GM19238 (cell line): ENCODE results near the gene CCNA2.

ENCODE experiments used
- DNase-seq: peaks from one replicate; pipeline ENCODE4 v3.0.0; 2011; ENCODE audit warnings: low spot score; ENCODE audit not compliant: insufficient read length

The CCNA2 gene

DNA sequence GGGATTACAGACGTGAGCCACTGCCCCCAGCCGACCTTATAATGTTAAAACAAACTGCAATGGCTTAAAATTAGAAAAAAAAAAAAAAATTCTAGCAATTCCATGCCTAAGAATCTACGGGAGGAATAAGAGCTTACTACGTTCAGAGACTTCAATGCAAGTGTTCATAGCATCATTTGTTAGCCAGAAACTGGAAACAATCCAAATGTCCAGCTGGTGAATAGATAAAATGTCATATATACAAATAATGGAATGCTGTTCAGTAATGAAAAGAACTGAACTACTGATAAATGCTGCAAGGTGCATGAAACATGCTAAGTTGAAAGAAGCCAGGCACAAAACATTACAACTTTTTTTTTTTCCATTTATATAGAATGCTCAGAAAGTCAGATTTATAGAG, 17.3 kb downstream of the CCNA2 start:
- no peak for DNase-seq

DNA sequence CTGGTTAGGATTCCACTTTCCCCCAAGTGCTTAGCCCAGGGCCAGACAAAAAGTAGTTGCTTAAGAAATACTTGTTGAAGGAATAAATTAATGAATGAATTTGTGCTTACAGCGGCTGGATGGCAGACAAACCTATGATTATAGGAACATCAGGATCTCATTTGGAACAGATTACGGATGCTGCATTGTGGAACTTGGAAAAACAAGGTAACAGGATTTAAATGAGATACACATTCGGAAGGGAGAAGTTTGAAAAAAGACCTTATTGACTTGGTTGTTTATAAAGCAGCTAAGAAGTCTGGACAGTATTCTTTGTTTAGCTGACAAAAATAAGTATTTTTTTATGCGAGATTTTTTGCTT, 22.0 kb downstream of the CCNA2 start:
- DNase-seq: no peak

DNA sequence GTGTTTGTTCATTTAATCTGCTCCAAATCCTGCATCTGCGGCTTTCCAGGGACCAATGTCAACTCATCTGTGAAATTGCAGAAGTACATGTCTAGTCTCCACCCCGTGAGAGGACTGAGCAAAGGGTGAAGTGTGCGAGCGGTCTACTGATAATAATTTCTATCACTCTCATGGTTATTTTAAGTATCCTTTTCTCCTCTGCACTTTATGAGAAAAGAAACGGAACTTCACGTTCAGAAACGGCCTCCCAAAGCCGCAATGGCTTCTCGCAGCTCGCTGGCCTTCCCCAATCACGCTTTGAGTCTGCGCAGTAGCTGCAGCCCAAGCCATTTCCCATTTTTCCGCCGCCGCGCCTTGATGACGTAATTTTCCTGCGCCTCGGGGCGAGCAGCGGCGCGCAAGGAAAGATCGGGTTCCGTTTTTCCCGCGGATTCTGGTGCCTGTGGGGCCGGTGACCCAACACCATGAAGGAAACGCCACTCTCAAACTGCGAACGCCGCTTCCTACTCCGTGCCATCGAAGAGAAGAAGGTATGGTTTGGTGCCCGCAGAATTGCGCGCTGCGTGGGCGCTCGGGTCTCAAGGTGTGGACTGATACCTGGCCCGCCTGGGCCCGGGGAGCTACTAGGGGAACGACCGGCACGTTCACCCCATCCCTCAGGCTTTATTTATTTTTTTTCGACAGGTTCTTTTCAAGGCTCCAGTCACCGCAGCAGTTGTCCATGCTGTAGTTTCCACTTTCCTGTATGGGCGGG, 22.5 kb downstream of the CCNA2 start, which contains the start of gene EXOSC9:
TSS of gene EXOSC9 (plus strand) at position 363 of the 754 bp plus-strand sequence. CDS start at position 465, 102 bp downstream.
- DNase-seq: peak; percentile 48

DNA sequence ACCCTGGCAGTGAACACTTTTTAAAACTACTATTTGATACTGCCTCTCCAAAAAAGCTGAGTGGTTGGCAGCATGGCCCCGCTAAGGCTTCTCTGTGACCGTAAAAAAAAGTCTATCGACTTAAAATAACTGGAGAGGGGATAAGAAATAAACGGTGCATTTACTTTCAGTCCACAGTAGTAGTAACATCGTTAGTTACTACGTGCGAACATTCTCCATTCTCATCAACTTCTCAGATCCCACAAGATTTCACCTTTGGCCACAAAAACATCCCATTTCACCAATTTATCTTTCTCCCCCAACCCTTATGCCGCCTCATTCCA, 23.1 kb downstream of the CCNA2 start:
- no peak for DNase-seq

DNA sequence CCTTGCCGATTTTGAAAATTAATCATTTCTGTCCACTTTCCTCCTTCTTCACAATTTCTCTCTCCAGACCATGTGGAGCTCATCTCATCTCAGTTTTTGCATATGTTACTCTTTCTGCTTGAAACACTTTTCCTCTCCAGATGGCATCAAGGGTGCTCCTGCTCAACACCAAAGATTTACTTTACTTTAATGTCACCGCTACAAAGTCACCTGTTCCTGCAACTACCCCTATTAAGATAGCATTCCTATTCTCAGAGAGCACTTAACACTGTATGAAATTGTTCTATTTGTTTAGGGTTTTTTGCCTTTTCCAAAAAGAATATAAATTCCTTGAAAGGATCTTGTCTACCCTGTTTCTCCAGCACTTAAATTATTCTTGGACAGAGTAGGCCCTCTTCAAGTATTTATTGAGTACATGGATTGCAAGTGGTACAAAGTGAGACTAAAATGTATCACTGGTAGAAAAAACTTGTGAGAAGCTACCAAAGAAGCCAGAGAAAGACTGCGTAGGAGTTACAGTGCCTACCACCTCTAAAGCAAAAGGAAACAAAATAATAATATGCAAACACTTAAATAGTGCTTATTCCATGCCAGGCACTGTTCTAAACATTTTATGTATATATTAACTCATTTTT, 23.7 kb downstream of the CCNA2 start:
- no peak for DNase-seq

DNA sequence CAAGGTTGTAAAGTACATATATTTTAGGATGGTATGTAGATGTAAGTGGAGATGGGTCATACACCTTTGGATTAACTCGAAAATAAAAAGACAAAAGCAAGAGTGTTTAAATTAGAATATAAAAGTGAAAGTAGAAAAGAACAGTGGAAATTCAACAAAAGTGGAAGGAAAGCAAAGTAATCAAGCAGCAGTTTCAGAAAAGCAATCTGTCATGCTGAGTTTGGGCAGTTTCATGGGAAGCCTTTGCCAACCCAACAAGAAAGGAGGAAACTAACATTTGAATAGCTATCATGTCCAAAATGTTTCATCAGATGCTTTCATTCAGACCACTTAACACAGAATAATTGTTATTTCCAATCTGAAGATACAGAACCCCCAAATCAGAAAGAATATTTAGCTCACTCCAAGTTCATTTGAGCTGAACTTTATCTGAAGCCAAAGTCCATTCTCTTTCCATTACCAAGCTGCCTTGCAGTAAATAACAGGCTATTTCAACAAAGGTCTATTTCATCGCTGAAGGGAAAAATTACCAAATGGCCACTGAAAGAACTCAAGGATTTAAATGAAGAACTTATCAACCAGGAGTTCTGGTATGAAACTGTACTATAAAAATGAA, 24.4 kb downstream of the CCNA2 start:
- DNase-seq: no peak

DNA sequence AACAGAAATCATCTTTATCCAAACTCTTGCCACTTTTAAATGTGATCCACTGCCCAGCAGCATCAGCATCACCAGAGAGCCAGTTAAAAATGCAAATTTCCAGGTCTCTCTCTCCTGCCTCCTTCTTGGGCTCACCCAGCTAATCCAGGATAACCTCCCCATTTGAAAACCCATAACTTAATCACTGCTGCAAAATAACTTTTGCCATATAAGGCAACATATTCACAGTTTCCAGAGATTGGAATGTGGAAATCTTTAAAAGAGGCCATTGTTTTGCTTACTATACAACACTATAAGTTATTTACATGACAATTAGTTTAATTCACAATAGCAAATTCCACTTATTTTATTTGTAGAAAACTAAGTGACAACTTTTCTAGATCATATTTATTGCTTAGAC, 27.4 kb downstream of the CCNA2 start:
- DNase-seq: no peak

DNA sequence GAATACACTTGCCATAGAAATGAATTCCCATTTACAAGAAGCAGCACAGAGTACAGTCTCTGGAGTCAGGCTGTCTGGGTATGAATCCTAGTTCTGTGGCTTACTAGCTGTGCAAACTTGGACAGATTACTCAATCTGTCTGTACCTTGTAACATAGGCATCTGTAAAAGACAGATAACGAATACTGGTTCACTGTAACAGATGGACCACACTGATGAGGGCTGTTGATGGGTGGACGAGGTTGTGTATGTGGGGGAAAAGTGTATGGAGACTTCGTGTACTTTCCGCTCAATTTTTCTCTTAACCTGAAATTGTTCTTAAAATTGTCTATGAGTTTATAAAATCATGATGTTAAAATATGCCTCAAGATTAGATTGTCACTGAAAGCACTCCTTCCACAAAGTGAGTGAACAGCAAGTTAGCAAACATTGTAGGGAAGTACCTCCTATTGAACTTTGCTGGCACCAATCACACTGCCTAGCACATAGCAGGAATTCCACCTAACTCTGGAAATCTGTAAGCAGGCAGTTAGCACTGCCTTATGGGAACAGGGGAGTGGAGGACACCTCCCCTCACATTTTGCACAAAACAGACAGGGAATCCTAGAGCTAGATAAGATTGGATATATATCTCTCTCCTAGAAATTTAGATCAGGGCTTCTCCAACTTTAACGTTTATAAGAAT, 29.0 kb downstream of the CCNA2 start:
- no peak for DNase-seq

DNA sequence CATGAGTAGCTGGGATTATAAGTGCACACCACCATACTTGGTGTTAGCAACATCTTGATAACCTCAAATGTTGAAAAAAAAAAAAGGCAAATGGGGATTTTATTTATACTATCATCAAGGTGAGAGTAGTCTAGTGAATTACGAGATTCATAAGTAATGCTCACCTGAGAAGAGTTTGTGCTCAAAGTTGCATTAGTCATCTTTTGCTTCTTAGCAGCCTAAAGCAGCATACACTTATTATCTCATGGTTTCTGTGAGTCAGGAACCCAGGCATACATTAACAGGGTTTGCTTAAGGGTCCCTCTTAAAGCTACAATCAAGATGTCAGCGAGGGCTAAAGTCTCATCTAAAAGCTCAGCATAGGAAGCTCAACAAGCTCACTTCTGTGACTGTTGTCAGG, 30.7 kb downstream of the CCNA2 start:
- DNase-seq: no peak

DNA sequence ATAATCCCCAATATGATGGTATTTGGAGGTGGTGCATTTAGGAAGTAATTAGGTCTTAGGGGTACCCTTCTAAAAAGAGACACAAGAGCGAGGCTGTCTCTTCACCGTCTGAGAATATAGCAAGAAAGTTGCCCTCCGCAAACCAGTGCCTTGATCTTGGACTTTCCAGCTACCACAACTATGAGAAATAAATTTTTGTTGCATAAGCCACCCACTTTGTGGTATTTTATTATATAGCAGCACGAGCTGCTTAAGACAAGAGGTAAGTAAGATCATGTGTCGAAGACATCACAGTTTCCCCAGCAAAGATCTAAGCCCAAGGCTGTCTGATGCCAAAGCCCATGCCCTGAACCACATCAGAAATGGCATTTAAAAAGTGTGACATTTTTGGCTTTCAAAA, 32.2 kb downstream of the CCNA2 start:
- DNase-seq: no peak

DNA sequence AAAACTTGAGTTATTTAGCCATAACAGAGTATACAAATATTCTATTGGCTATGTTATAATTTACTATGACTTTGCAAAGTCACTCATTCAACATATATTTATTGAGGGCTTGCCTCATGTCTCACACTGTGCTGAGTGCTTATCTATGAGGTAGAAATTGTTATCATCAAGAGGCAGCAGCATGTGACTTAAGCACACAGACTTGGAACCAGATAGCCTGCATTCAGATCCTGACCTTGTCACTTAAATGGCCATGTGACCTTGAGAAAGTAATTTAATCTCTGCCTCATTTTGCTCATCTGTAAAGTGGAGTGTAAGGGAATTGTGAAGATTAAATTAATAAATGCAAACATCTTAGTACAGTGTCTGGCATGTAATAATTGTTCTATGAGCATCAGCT, 32.7 kb downstream of the CCNA2 start:
- DNase-seq: no peak

DNA sequence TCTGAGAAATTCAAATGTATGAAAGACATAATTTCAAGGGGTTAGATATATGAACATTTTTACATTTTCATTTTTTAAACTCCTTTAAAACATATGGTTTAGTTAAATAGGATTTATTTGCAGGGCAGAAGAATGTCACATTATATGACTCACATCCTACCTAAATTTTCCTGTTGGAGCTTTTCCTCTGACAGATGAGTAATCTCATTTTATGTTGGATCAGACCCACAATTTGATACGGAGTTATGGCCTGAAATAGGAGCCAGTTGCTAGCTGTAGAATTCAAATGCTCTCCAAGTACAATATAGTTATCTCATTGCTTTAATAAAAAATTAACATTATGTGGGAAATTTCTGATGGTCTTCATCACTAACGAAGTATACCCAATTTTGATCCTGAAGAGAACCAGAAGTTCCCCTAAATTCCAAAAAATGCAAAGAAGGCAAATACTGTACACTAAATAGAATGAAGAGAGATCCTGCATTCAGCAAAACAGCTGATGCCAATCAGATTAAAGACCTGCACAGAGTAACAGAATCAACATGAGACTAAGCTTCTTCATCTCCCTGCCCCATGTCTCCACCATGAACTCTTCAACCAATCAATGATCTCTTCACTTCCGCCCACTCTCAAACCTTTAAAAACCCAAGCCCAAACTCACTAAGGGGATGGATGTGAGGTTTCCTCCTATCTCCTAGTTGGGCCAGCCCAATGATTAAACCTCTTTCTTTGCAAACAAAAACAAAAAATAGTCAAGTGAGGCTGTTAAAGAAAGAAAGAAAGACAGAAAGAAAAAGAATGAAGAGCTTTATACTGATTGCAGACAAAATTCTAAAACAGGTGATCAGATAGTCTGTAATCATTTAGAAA, 33.5 kb downstream of the CCNA2 start:
- DNase-seq: no peak

DNA sequence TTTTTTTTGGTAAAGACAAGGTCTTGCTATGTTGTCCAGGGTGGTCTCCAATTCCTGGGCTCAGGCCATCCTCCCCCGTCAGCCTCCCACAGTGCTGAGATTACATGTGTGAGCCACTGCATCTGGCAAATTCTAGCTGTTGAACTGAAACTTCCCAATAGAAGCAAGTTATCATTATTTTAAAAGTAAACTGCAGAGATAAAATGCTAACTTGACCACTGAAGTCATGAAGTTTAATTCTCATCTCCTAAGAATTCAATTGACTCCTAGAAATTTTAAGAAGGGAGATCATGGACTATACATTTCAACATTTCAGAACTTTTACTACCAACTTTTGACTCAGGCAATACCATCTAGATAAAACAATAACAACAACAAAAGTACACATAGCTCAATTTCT, 34.2 kb downstream of the CCNA2 start:
- no peak for DNase-seq

DNA sequence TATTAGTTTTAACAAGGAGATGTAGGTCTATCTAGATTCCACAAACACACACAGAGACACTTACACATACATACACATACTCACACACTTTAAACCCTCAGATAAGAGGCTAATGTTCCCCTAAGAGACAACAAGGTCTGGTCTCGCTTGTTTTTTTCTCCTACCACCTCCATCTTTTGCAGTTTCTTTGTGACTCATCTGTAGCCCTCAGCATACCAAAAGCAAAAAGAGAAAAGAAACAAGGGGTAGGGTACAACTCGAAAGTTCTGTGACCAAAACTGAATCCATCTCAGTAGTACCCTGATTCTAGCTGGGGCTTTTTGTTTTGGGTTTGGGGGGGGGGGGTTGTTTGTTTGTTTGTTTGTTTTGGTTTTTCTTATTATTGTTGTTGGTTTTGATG, 34.8 kb downstream of the CCNA2 start:
- peak; percentile 7 for DNase-seq

DNA sequence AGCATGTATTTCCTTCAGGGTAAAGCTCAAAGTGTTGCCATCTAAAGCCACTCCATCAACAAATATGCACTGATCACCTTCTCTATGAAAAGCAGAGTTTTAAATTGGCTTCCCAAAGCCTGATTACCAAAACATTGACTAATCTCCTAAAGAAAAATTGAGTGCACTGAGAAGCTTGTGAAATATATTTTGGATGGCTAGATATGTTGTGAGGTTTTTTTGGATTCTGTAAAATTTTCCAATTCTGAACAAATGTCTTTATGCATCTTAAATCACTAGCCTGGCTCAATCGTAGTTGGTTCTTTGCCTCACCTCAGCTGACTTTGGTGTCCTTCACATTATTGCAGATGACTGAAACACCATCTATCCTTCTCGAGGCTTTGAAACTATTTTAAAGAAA, 37.5 kb downstream of the CCNA2 start:
- DNase-seq: no peak

DNA sequence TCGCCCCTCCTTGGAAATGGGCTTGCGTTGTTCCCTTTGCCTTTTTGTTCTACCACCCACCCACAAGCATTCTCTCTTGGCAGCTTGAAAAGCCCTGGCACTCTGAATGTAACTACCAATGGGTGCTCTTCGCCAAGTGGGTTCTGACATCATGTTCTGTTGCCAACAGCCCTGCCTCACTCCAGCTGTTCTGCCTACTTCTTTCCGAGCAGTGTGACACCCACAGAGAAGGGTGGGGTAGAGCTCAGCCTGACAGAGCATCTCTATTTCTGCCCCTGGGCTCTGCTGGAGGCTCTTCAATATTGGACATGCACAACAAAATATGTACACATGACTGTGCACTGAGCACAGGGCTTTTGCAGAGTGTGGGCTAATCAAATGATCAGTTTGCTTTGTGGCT, 38.2 kb downstream of the CCNA2 start:
- DNase-seq: no peak

DNA sequence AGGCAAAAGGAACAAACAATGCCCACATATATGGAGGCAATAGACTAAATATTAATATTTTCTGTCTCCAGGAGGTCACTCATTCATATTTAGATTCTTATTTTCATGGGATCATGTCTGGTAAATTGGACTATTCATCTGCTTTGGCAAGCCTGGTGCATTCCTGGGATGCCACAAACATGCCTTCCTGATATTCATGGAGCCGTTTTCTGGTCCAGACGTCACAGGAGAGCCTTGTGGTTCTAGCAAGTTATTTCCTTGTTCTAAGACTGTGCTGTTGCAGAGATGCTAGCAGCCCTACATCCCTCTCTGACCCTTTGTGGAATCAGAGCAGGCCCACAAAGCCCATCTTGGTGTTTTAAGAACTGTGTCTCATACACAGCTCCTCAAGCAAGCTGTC, 38.7 kb downstream of the CCNA2 start:
- no peak for DNase-seq

DNA sequence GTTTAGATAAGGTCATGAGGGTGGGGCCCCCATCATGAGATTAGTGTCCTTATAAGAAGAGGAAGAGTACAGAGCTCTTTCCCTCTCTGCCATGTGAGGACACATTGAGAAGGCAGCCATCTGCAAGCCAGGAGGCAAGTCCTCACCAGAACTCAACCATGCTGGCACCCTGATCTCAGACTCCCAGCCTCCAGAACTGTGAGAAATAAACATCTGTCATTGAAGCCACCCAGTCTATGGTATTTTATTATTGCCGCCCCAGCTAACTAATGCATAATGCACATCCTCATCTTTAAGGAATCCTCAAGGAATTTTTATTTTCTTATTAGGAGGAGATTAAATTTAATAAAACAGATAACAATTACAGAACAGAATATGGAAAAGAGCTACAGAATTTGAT, 39.3 kb downstream of the CCNA2 start:
- no peak for DNase-seq

DNA sequence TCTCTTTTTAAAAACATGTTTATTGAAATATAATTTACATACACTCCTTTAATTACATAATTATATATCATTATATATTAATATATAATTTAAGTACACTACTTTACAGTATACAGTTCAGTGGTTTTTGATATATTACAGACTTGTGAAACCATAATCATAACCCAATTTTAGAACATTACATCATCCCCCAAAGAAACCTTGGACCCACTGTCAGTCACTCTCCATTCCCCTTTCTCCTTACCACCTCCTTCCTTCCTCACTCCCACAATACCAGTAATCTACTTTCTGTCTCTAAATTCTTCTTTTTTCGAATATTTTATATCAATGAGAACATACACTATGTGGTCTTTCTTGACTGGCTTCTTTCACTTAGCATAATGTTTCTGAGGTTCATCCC, 40.5 kb downstream of the CCNA2 start:
- no peak for DNase-seq

DNA sequence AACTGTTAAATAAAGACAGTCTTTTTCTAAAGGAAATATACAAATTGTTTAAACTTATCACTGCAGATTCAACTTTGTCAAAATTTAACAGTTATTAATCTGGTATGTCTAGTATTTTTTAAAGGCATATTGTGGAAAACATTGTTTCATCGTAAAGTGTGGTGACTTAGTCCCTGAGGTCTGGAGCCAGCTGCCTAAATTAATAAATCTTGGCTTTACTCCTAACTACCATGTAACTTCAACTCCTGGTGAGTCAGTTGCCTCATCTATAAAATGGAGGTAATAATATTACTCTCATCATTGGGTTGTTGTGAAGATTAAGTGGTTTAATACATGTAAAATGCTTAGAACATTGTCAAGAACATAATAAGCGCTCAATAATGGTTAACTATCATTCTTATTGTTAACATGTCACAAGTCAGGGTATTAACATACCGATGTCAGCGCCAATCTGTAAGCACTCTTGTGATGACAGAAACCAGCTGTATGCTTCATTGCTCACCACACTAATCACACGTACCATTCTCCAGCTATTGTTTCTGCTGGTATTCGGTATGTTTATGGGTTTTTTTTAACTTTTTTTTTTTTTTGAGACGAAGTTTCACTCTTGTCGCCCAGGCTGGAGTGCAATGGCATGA, 44.6 kb downstream of the CCNA2 start:
- no peak for DNase-seq

DNA sequence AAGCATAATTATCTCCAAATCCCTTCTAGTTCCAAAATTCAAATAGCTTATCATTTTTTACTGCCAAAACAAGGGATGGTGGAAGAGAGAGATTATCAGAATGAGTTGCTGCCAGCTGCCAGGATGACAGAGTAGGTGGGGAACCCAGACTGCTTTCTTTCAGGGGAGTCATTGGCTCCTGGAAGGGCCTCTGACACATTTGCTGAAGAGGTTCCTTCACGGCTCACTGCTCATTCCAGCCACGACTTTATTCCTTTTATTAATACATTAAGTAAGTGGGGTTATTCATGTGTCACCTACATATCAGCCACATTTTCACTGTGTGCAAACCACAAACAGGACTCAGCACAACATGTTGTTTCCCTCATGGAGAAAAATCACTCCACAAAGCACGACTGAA, 46.1 kb downstream of the CCNA2 start:
- no peak for DNase-seq
